Measurements from ENCODE around the gene PRAMEF14. TPM values are rescaled to one million over a fixed set of nuclear protein-coding genes. Genes with fewer than 3 reads are reported as not detected.
"Not testable (repeated sequence)": the region's sequence is repeated elsewhere in the genome, so short reads cannot be mapped to it uniquely, and the experiment has no call there.

The PRAMEF14 gene
- total RNA-seq, 1 donor from 2014 or later: not detected

GRCh38 chr1:13356774-13357173 is 9.8 kb upstream of the PRAMEF14 start:
- not testable (repeated sequence) for H3K4me1 ChIP-seq

GRCh38 chr1:13354475-13354874 is 7.5 kb upstream of the PRAMEF14 start:
- H3K27me3 ChIP-seq; intact Hi-C loops (cut with DNase I); DNase-seq (ENCODE audit: extremely low spot score in 2 of 2): not testable (repeated sequence)

More at GRCh38 chr1:13356774-13357173, 9.8 kb upstream of the PRAMEF14 start:
- intact Hi-C loops (cut with DNase I); H3K36me3 ChIP-seq; H3K4me3 ChIP-seq; H3K27me3 ChIP-seq; H3K9me3 ChIP-seq; H3K27ac ChIP-seq; DNase-seq (ENCODE audit: extremely low spot score in 2 of 2): not testable (repeated sequence)
- TF ChIP-seq CTCF (IDR thresholded peaks at IDR 0.05): peak in 2 of 3 experiments; percentile 34 to 45

GRCh38 chr1:13353476-13353875 is 6.5 kb upstream of the PRAMEF14 start:
- H3K4me3 ChIP-seq; H3K27me3 ChIP-seq; H3K4me1 ChIP-seq; H3K27ac ChIP-seq; H3K9me3 ChIP-seq; H3K36me3 ChIP-seq; intact Hi-C loops (cut with DNase I); DNase-seq (ENCODE audit: extremely low spot score in 2 of 2): not testable (repeated sequence)

More at GRCh38 chr1:13354475-13354874, 7.5 kb upstream of the PRAMEF14 start:
- H3K36me3 ChIP-seq, H3K27ac ChIP-seq, H3K4me3 ChIP-seq, H3K4me1 ChIP-seq, H3K9me3 ChIP-seq: not testable (repeated sequence)

GRCh38 chr1:13342496-13342895 is 4.4 kb downstream of the PRAMEF14 start:
- H3K4me3 ChIP-seq; H3K4me1 ChIP-seq; H3K9me3 ChIP-seq; DNase-seq (ENCODE audit: extremely low spot score in 2 of 2); H3K27ac ChIP-seq; H3K27me3 ChIP-seq; intact Hi-C loops (cut with DNase I); H3K36me3 ChIP-seq: not testable (repeated sequence)

- H3K27ac ChIP-seq; intact Hi-C loops (cut with DNase I); H3K4me3 ChIP-seq; H3K36me3 ChIP-seq; H3K9me3 ChIP-seq; H3K4me1 ChIP-seq; H3K27me3 ChIP-seq; DNase-seq (ENCODE audit: extremely low spot score in 2 of 2): not testable (repeated sequence)
Observed at GRCh38 chr1:13315281-13315680, 31.7 kb downstream of the PRAMEF14 start, which contains the start of gene PRAMEF15. TSS of gene PRAMEF15 (plus strand) at chr1:13315581. CDS start at chr1:13318408, 2,827 bp downstream.

GRCh38 chr1:13303239-13303638 is 43.7 kb downstream of the PRAMEF14 start, which contains the start of gene PRAMEF33:
TSS of gene PRAMEF33 (plus strand) at chr1:13303539. CDS start at chr1:13305955, 2,416 bp downstream.
- intact Hi-C loops (cut with DNase I): not testable (repeated sequence)

GRCh38 chr1:13302197-13302596 is 44.7 kb downstream of the PRAMEF14 start:
- H3K4me3 ChIP-seq; H3K36me3 ChIP-seq; H3K4me1 ChIP-seq; H3K9me3 ChIP-seq; H3K27me3 ChIP-seq; intact Hi-C loops (cut with DNase I); DNase-seq (ENCODE audit: extremely low spot score in 2 of 2); H3K27ac ChIP-seq: not testable (repeated sequence)

More at GRCh38 chr1:13303239-13303638, 43.7 kb downstream of the PRAMEF14 start, which contains the start of gene PRAMEF33:
- not testable (repeated sequence) for H3K4me3 ChIP-seq; H3K36me3 ChIP-seq; H3K9me3 ChIP-seq; H3K4me1 ChIP-seq; H3K27me3 ChIP-seq; DNase-seq (ENCODE audit: extremely low spot score in 2 of 2); H3K27ac ChIP-seq

- H3K27ac ChIP-seq; DNase-seq (ENCODE audit: extremely low spot score in 2 of 2); intact Hi-C loops (cut with DNase I); H3K4me1 ChIP-seq; H3K4me3 ChIP-seq; H3K36me3 ChIP-seq; H3K27me3 ChIP-seq; H3K9me3 ChIP-seq: not testable (repeated sequence)
Observed at GRCh38 chr1:13298699-13299098, 48.2 kb downstream of the PRAMEF14 start.

GRCh38 chr1:13297216-13297931 is 49.6 kb downstream of the PRAMEF14 start:
- H3K9me3 ChIP-seq; H3K4me1 ChIP-seq; H3K36me3 ChIP-seq; H3K27ac ChIP-seq; DNase-seq (ENCODE audit: extremely low spot score in 2 of 2); H3K4me3 ChIP-seq; intact Hi-C loops (cut with DNase I); H3K27me3 ChIP-seq: not testable (repeated sequence)

Other genes starting within 250 kb of the PRAMEF14 start
- not detected for gene HNRNPCL2, start 230.3 kb downstream of the PRAMEF14 start, total RNA-seq
- gene PRAMEF26, start 191.1 kb downstream of the PRAMEF14 start, total RNA-seq: not detected
- not detected for gene HNRNPCL4, start 181.5 kb downstream of the PRAMEF14 start, total RNA-seq
- gene PRAMEF9, start 175.3 kb downstream of the PRAMEF14 start, total RNA-seq: not detected
- not detected for gene PRAMEF13, start 145.7 kb downstream of the PRAMEF14 start, total RNA-seq
- gene PRAMEF18, start 121.0 kb downstream of the PRAMEF14 start, total RNA-seq: not detected
- gene PRAMEF5, start 92.9 kb downstream of the PRAMEF14 start, total RNA-seq: not detected
- not detected for gene PRAMEF8, start 62.0 kb downstream of the PRAMEF14 start, total RNA-seq
- not detected for gene PRAMEF33, start 43.6 kb downstream of the PRAMEF14 start, total RNA-seq
- gene PRAMEF15, start 31.6 kb downstream of the PRAMEF14 start, total RNA-seq: not detected
- not detected for gene PRAMEF19, start 24.8 kb upstream of the PRAMEF14 start, total RNA-seq
- gene PRAMEF17, start 42.5 kb upstream of the PRAMEF14 start, total RNA-seq: not detected
- not detected for gene PRAMEF20, start 63.3 kb upstream of the PRAMEF14 start, total RNA-seq
- gene LRRC38, start 166.9 kb upstream of the PRAMEF14 start, total RNA-seq: 2.5 TPM
- 43.7 TPM for gene PDPN, start 236.7 kb upstream of the PRAMEF14 start, total RNA-seq

All from vagina (tissue), 2 donors.